Stimulated activated naive CD8-positive, alpha-beta T cell treated with anti-CD3 and anti-CD28 coated beads, Interleukin-15, Interleukin-2, amounts not matched to agents 100 U/mL and 50 U/mL, for 24 hours (primary cell): ENCODE results near the gene BMP2K.
"Not testable (repeated sequence)": the region's sequence is repeated elsewhere in the genome, so short reads cannot be mapped to it uniquely, and the experiment has no call there.

Source experiments
- ATAC-seq: fragments of 150-1000 bp; cut with Tn5 transposase; one replicate; pipeline ENCODE4 v1.10.0; 2021
- DNase-seq: peaks from one replicate; pipeline ENCODE4 v3.0.0; 2021

BMP2K gene

DNA sequence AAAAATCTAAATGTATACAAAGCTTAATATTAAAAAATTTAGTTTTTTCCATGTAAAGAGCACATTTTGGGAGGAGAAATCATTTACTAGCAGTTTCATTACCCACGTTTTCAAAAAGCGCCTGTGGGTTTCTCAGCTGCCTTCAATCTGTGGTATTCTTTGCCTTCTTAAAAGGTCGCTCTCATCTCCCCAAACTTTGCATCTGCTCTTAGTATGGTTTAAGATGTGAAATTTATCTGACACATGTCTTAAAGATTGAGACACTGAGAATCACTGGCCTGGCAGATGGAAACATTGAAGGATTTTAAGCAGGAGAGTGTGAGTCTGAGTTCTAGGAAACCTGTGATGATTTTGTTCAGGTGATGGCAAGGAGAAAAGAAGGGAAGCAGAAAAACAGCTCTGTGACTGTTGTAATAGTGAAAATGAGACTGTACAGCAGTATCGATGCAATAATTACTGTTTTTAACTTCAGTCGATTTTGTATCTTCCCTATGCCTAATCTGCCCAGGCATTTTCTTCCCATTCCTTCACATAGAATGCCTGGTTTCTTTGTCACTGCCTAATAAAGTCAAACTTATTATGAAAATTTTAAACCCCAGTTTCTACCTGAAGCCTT lies 87.2 kb downstream of the BMP2K start:
- ATAC-seq (peak; percentile 46), DNase-seq (no peak)

DNA sequence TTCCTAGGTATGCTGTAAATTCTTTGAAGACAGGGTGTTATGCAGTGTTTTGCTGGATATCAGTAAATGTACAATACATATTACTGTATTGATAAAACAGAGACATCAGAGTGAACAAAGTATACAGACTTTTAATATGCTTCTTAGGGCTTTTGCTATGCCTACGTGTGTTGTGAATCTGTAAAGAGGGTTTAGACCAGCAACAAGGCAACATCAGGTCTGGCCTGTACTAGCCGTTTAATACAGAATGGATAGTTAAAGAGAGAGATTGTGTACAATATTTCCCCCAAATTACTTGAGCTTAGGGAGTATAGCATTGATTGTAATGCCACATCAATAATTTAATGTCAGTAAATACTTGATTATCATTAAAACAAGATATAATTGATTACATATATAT lies 87.8 kb downstream of the BMP2K start:
- DNase-seq (no peak), ATAC-seq (no peak)

DNA sequence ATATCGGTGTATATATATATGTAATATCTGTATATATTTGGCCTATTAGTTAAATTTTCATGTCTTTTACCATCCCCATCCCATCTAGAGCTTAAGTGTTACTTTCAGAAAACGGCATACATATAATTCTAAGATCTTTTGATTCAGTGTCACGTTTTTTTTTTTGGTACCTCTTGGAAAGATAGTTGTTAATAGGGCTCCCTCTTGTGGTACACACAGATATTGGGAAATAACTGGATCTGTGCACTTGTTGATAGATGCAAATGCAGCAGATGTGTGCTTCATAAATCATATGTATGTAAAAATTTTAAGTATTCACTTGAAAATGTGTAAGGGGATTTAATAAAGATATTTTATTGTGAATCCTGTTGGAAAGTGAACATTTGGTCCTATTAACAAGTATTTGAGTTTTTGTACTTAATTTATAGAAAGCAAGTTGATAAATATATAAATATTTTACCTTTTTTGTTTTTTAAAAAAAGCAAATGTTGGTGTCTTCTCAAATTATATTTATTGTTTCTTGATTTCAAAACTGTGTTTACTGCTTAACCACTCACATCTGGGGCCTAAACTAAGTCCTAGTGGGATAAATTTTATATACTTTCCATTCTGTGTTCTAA lies 88.4 kb downstream of the BMP2K start:
- ATAC-seq (peak; percentile 32), DNase-seq (no peak)

DNA sequence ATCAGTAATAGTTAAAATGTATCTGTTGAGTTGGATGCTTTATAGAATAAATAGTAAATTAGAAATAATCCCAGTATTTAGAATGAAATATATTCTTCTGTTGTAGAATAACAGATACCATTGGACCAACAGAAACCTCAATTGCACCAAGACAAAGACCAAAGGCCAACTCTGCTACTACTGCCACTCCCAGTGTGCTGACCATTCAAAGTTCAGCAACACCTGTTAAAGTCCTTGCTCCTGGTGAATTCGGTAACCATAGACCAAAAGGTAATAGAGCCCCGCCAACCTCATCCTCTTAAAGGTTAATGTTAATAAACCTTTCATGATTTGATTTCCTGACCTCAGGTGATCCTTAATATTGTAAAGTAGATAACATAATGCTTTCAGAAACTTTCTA lies 89.3 kb downstream of the BMP2K start:
- no peak for DNase-seq
- ATAC-seq = no peak

DNA sequence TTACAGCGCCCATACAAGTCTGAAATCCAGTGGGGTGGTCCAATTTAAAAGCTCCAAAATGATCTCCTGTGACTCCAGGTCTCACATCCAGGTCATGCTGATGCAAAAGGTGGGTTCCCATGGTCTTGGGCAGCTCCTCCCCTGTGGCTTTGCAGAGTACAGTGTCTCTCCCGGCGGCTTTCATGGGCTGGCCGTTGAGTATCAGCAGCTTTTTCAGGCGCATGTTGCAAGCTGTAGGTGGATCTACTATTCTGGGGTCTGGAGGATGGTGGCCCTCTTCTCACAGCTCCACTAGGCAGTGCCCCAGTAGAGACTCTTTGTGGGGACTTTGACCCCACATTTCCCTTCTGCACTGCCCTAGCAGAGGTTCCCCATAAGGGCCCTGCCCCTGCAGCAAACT lies 92.6 kb downstream of the BMP2K start:
- ATAC-seq, DNase-seq: not testable (repeated sequence)

DNA sequence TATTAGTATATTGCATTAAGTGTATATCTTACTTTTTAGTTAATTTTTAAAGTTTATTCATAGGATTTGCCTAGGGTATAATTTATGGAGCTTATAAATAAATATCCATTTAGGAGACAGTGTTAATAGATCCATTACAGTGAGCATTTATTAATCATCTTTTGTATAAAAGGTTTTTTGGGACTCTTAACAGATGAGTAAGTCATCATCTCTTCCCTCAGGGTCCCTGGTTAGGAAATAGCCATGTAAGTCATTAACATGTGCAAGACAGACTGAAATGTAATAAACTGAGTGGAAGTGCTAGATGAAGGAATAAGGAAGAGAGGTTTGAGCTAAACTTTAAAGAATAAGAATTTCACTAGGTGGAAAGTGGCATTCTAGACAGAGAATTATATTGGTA lies 93.9 kb downstream of the BMP2K start:
- ATAC-seq (no peak), DNase-seq (no peak)

DNA sequence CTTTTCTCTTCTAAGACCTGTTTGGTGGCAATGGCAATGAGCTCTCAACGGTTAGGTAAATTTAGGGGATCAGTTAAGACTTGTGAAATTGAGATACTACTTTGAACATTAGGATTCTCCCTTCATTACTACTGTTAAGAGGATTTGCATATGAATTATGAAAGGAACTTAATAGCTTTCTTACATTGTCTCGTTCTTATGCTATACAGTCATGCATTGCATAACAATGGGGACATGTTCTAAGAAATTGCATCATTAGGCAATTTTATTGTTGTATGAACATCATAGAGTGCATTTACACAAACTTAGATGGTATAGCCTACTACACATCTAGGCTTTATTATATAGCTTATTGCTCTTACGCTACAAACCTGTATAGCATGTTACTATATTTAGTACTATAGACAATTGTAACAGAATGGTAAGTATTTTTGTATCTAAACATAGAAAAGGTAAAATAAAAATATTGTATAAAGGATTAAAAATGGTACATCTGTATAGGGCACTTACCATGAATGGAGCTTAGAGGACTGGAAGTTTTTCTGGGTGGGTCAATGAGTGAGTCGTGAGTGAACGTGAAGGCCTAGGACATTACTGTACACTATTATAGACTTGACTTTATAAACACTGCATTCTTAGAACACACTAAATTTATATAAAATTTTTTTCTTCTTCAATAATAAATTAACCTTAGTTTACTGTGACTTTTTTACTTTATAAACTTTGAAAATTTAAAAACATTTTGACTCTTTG lies 100.6 kb downstream of the BMP2K start:
- DNase-seq (no peak), ATAC-seq (no peak)

DNA sequence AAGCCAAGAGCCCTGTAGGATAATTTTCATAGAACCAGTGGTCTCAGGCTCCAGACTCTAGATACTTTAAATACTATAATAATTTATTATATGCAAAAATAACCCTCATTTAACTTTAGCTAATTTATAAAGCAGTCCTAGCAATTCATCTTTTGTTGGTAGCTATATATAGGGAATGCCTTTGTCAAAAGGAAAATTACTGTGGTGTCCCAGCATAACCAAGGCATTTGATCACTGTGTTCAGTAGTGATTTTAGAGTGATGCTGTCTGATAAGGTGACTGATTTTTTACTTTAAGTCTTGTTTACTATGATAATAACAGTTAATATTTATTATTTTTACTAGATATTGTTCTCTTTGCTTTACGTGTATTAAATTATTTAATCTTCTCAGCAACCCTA lies 101.9 kb downstream of the BMP2K start:
- ATAC-seq (no peak), DNase-seq (no peak)

DNA sequence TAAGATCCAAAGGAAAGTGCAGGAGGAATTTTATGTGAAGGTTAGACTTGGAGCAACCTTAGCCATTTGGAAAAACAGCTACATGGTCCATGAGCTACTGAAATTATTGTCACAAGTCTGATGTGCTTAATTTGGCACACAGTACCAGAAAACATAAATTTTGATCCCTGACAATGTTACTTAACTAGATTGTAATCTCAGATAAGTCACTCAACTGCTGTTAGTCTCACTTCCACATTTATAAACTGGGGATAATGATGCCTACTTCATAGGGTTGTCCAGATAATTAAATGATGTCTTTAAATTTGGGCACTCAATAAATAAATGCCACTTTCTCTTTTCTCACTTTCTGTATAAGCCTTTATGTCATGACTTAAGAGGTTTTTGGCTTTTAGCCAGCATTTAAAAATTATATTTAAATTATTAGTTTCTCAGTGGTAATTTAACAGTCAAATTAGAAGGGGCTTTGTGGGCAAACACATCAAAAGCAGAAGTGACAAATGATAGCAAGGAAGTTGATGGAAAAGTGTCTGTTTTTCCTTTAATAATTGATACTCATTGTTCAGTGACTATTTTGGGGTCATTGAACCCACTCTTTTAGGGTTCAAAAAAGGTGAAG lies 104.8 kb downstream of the BMP2K start:
- DNase-seq (no peak), ATAC-seq (no peak)

DNA sequence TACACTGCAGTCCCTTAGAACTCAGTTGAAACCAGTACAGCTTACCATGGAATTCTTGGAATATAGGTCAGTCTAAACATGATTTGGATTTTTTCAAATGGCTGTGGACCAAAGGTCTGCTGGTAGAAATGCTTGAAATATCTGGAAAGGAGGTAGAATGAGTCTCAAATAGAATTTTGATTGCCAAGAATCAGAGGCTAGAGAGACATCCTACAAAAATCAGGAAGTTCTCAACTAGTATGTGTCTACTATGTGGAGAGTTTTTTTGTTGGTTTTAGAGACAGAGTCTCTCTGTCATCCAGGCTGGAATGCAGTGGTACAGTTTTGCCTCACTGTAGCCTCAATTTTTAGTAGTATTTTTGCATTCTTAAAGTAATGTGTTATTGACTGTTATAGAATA lies 109.4 kb downstream of the BMP2K start:
- ATAC-seq = no peak
- no peak for DNase-seq

DNA sequence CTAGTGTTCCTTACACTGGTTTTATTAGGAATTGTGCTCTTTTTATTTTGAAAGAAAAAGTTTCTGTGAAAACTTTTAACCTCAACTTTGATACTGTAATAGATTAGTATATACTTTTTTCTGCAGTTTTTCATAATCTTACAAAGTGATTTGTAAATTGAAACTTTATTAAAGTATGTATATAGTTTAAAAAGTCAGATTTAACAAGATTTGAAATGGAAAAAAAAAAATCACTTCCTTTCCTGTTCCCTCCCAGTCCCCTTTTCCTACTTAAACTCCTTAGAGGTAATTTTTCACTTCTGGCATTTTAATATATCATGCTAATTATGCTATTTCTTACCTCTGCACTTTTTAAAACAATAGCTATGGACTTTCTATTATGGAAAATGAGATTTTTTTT lies 113.8 kb downstream of the BMP2K start:
- DNase-seq (no peak), ATAC-seq (no peak)

DNA sequence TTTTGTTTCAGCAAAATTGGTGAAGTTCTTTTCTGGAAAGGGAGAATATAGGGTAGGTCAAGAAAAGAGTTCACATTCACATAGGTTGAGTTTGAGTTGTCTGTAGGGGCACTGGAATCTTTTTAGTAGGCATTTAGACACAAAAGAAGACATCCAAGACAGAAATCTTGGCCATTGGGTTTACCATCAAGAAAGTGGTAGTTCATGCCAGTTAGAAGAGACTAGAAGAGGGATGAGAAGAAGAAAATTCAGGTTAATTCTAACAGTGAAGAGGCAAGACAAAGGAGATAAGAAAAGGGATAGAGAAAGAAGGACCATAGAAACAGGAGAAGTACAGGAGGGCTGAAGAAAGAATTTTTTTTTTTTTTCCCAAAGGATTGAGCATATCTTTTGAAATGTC lies 123.2 kb downstream of the BMP2K start:
- ATAC-seq = no peak
- no peak for DNase-seq

DNA sequence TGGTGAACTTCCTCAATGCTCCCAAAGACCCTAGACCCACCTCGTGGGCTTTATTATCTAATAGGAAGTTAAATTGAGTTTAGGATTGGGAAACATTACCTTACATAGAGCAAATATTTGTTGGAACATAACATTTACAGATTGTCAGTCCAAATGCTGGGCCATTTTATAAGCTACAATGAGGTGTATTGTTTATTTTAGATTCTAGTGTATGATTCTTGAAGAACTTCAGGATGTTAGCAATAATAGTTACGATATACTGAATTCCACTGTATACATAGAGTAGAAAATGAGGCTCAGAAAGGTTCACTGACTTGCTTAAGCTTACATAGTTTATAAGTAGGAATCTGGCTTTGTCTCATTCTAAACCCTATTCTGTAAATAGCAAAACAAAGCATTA lies 125.7 kb downstream of the BMP2K start:
- ATAC-seq (no peak), DNase-seq (no peak)

DNA sequence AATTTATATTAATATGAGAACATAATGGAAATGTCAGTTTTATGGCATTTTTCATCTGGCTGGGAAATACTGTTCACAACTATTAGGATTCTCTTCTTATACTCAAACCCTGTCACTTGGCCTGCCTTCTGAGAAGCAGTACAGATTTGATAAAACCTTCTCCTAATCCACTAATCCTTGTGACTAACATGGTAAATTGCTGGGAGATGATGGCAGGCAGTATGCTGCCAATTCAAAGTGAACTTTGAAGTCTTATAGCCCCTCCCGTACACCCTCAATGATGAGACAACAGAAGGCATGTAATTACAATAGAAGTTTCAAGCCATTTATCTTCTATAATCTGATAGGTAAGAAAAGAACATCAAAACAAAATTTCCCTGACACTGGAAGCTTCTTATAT lies 126.1 kb downstream of the BMP2K start:
- DNase-seq (no peak), ATAC-seq (no peak)

DNA sequence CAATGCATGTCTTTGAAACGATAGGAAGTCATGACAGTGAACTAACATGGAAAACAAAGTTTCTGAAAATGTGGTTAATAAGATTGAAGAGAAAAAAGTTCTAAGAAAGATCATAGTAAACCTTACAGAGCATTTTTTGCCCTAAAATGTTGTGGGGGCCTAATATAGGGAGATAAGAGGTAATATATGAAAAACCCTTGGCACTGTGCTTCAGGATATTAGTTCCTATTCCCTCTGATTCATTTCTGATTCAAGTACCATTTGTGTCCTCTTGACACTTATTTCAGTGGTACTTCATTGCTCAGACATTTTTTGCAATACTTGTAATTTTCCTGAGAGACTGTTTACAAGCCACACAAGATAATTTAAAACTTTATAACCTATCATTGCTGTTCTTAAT lies 128.0 kb downstream of the BMP2K start:
- no peak for ATAC-seq
- no peak for DNase-seq

DNA sequence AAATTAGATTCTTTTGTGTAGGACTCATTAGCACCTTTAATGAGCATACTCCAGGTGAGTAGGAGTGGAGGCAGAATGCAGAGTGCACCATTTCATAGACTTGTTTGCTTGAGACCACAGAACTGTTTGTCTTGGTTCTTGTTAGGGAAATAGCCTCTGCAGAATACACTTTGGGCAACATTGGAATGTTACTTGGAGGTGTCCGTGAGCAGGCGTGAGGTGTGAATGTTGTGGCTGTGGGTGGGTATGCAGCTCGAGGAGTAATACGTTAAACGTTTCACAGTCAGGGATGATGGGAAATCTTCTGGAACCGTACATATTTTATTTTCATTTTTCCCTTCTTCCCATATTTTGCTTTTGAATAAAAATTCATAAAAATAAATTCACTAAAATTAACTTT lies 131.5 kb downstream of the BMP2K start:
- no peak for DNase-seq
- no peak for ATAC-seq

DNA sequence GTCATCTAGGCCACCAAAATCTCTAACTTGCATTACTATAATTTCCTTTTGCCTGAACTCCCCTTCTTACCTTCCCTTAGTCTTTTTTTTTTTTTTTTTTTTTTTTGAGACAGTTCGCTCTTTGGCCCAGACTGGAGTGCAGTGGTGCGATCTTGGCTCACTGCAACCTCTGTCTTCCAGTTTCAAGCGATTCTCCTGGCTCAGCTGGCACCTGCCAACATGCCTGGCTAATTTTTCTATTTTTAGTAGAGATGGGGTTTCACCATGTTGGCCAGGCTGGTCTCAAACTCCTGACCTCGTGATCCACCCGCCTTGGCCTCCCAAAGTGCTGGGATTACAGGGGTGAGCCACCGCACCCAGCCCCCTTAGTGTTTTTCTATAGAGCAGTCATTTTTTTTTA lies 132.8 kb downstream of the BMP2K start:
- not testable (repeated sequence) for DNase-seq, ATAC-seq

DNA sequence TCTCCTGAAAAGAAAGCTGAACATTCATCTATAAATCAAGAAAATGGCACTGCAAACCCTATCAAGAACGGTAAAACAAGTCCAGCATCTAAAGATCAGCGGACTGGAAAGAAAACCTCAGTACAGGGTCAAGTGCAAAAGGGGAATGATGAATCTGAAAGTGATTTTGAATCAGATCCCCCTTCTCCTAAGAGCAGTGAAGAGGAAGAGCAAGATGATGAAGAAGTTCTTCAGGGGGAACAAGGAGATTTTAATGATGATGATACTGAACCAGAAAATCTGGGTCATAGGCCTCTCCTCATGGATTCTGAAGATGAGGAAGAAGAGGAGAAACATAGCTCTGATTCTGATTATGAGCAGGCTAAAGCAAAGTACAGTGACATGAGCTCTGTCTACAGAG lies 134.5 kb downstream of the BMP2K start:
- DNase-seq = no peak
- no peak for ATAC-seq

DNA sequence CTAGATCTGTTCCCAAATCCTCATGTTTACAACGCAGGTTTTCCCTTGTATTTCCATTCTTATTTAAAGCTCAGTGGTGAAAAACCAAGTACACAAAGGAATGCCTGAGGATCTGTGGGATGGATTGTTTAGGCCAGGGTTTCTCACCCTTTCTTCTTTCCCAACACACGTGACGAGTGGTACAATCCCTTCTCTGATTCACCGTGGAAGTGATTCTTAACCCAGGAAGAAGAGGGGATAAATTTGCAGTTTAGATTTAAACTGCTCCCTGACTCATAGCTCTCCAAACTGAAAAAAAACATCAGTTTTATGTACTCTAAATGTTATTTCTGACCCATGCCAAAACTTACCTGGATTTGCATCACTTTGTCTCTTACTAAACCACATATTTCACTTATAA lies 146.1 kb downstream of the BMP2K start:
- no peak for ATAC-seq
- DNase-seq = no peak

DNA sequence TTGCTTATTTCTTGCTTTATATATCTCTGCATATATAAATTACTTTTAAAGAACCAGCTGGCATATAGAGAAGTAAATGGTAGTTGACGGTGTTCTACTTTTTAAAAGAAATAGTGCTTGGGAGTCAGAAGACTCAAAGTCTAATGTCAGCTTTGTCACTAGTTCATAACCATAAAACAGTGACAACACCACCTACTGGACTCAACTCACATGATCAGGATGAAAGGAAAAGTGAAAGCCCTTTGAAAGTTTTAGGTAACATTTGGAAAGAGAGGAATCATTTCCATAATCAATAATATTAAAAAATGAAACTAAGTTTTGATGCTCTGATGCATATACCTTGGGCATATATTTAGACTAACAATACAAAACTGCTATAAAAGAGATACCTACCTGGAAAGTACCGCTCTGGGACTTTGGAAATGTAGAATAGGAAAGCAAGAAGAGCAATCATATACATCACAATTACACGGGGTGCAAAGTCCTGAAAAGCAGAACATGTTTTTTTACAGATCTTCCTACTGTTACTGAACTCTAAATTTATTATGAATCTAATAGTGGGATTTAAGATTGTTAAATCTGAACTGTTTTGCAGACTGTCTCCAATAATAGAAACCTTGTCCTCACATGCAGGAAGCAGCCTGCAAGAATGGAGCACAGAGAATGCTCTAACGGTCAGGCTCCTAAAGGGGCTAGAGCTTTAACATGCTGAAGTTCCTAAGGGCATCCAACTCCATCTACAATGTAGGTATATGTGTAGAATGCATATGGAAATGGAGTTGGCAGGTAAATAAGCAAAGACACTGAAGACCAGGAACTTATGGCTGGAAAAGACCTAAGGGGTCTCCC lies 147.5 kb downstream of the BMP2K start:
- ATAC-seq (no peak), DNase-seq (no peak)

DNA sequence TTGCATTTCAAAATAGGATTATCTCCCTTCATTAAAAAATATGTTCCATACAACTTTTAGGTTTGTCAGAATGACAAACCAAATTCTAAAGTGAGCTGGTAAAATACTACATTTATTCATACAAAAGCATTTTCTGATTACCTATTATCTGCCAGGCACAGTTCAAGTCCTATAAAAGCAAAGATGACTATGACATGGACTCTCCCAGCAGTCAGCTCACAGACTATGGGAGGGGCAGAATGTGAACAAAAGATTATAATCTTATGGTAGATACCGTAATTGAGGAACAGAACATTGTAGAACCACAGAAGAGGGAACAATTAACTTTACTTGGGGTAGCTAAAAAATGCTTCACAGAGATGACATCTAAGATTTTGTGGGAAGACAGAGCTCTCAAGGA lies 150.7 kb downstream of the BMP2K start:
- DNase-seq = no peak

DNA sequence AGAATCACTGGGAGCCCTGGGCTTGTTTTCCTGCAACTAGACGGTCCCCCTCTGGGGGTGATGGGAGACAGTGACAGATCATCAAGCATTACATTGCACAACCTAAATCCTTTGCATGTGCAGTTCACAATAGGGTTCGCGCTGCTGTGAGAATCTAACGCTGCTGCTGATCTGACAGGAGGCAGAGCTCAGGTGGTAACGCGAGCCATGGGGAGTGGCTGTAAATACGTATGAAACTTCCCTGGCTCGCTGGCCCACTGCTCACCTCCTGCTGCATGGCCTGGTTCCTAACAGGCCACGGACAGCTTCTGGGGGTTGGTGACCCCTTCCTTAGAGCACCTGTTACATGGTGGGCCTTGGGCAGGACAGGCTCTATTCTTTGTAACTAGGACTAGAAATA lies 152.7 kb downstream of the BMP2K start:
- DNase-seq (no peak), ATAC-seq (no peak)

More for the DNA sequence above, 150.7 kb downstream of the BMP2K start:
- ATAC-seq = no peak
